ENCODE results near the gene BSDC1. TPM values are rescaled to one million over a fixed set of nuclear protein-coding genes. Genes with fewer than 3 reads are reported as not detected.

Gene BSDC1
- total RNA-seq, 1 donor = 68.0 TPM

- Histone ChIP-seq H3K9me3 (ENCODE audit: low read depth, low read length) (no peaks in the 10 kb centered on the region), H3K27ac (ENCODE audit: low read depth, low read length) (no peak overlapping the region), H3K79me2 (ENCODE audit: insufficient read depth, low read length) (no peaks in the 10 kb centered on the region), H3K4me3 (ENCODE audit: insufficient read depth, low read length) (peak overlapping the region; percentile 73), H4K20me1 (ENCODE audit: insufficient read depth, low read length) (peaks cover 16% of the 10 kb centered on the region), H2AFZ (ENCODE audit: low read length) (no peak overlapping the region), H3K4me2 (ENCODE audit: insufficient read depth, low read length) (peak overlapping the region; percentile 84), H3K4me1 (ENCODE audit: insufficient read depth, low read length) (peaks cover 12% of the 10 kb centered on the region), H3K36me3 (ENCODE audit: insufficient read depth, low read length) (peaks cover 18% of the 10 kb centered on the region), H3K27me3 (ENCODE audit: insufficient read depth, low read length) (no peaks in the 10 kb centered on the region)
- DNase-seq (ENCODE audit: insufficient read length, low spot score, missing footprints) = peak; percentile 91
- peak; percentile 56 for TF ChIP-seq CTCF (IDR thresholded peaks at IDR 0.05; ENCODE audit: extremely low read depth, low read depth, low read length)
These were observed 59.2 kb downstream of the BSDC1 start for GRCh38 chr1:32334864-32335534.

GRCh38 chr1:32334274-32334861 is 59.9 kb downstream of the BSDC1 start:
- no peak overlapping the region for H3K27ac ChIP-seq (ENCODE audit: low read depth, low read length)
- H3K4me2 ChIP-seq (ENCODE audit: insufficient read depth, low read length) = peak overlapping the region; percentile 84
- H3K36me3 ChIP-seq (ENCODE audit: insufficient read depth, low read length) = peaks cover 18% of the 10 kb centered on the region
- no peaks in the 10 kb centered on the region for H3K27me3 ChIP-seq (ENCODE audit: insufficient read depth, low read length)
- DNase-seq (ENCODE audit: insufficient read length, low spot score, missing footprints) = peak; percentile 50
- no peak overlapping the region for H2AFZ ChIP-seq (ENCODE audit: low read length)
- H3K9me3 ChIP-seq (ENCODE audit: low read depth, low read length) = no peaks in the 10 kb centered on the region
- peaks cover 16% of the 10 kb centered on the region for H4K20me1 ChIP-seq (ENCODE audit: insufficient read depth, low read length)
- H3K4me3 ChIP-seq (ENCODE audit: insufficient read depth, low read length) = peak overlapping the region; percentile 73
- no peaks in the 10 kb centered on the region for H3K79me2 ChIP-seq (ENCODE audit: insufficient read depth, low read length)
- TF ChIP-seq CTCF (IDR thresholded peaks at IDR 0.05; ENCODE audit: extremely low read depth, low read depth, low read length) = no peak
- peaks cover 12% of the 10 kb centered on the region for H3K4me1 ChIP-seq (ENCODE audit: insufficient read depth, low read length)

GRCh38 chr1:32333251-32333963 is 60.8 kb downstream of the BSDC1 start:
- no peak overlapping the region for H3K27ac ChIP-seq (ENCODE audit: low read depth, low read length)
- H4K20me1 ChIP-seq (ENCODE audit: insufficient read depth, low read length) = peaks cover 16% of the 10 kb centered on the region
- H3K27me3 ChIP-seq (ENCODE audit: insufficient read depth, low read length) = no peaks in the 10 kb centered on the region
- H3K4me3 ChIP-seq (ENCODE audit: insufficient read depth, low read length) = no peak overlapping the region
- peaks cover 28% of the 10 kb centered on the region for H3K36me3 ChIP-seq (ENCODE audit: insufficient read depth, low read length)
- no peak for TF ChIP-seq CTCF (IDR thresholded peaks at IDR 0.05; ENCODE audit: extremely low read depth, low read depth, low read length)
- no peak overlapping the region for H3K4me2 ChIP-seq (ENCODE audit: insufficient read depth, low read length)
- peak; percentile 68 for DNase-seq (ENCODE audit: insufficient read length, low spot score, missing footprints)
- peaks cover 12% of the 10 kb centered on the region for H3K4me1 ChIP-seq (ENCODE audit: insufficient read depth, low read length)
- no peaks in the 10 kb centered on the region for H3K9me3 ChIP-seq (ENCODE audit: low read depth, low read length)
- no peak overlapping the region for H2AFZ ChIP-seq (ENCODE audit: low read length)
- no peaks in the 10 kb centered on the region for H3K79me2 ChIP-seq (ENCODE audit: insufficient read depth, low read length)

Data from osteoblast (primary cell).